Duodenal mucosa (tissue), 2 donors: ENCODE data around the gene GDF7.

Experiments used
- H3K27ac ChIP-seq: one replicate; pipeline ENCODE4 v1.7.0; 2013; ENCODE audit warnings: low read depth, low read length
- H3K27me3 ChIP-seq, 2 donors: one replicate each; pipeline ENCODE4 v1.7.0; 2013; ENCODE audit warnings: low read length in 2 of 2, control low read depth in 1 of 2; ENCODE audit not compliant: insufficient read depth in 2 of 2, control insufficient read depth in 1 of 2
- H3K36me3 ChIP-seq, 2 donors: one replicate each; pipeline ENCODE4 v1.7.0; 2013; ENCODE audit warnings: low read length in 2 of 2, control low read depth in 1 of 2; ENCODE audit not compliant: insufficient read depth in 2 of 2, control insufficient read depth in 1 of 2
- H3K4me1 ChIP-seq, 2 donors: one replicate each; pipeline ENCODE4 v1.7.0; 2013; ENCODE audit warnings: low read length in 2 of 2, control low read depth in 1 of 2; ENCODE audit not compliant: insufficient read depth in 2 of 2, control insufficient read depth in 1 of 2
- H3K4me3 ChIP-seq, 2 donors: one replicate each; pipeline ENCODE4 v1.7.0; 2013; ENCODE audit warnings: low read length in 2 of 2, low read depth in 1 of 2
- H3K9ac ChIP-seq, 2 donors: one replicate each; pipeline ENCODE4 v1.7.0; 2013; ENCODE audit warnings: low read length in 2 of 2, low read depth in 1 of 2
- H3K9me3 ChIP-seq, 2 donors: one replicate each; pipeline ENCODE4 v1.7.0; 2013; ENCODE audit warnings: low read length in 2 of 2, control low read depth in 1 of 2; ENCODE audit not compliant: control insufficient read depth in 1 of 2

Gene GDF7

GRCh38 chr2:20635675-20636584 lies 31.0 kb upstream of the GDF7 start:
- Histone ChIP-seq H3K9me3 (no peaks in the 10 kb centered on the region), H3K27ac (no peak overlapping the region), H3K4me1 (peaks cover 4 to 15% of the 10 kb centered on the region in 2 donors), H3K36me3 (peaks cover 0 to 31% of the 10 kb centered on the region in 2 donors), H3K4me3 (no peak overlapping the region), H3K9ac (no peak overlapping the region), H3K27me3 (no peaks in the 10 kb centered on the region)

DNA sequence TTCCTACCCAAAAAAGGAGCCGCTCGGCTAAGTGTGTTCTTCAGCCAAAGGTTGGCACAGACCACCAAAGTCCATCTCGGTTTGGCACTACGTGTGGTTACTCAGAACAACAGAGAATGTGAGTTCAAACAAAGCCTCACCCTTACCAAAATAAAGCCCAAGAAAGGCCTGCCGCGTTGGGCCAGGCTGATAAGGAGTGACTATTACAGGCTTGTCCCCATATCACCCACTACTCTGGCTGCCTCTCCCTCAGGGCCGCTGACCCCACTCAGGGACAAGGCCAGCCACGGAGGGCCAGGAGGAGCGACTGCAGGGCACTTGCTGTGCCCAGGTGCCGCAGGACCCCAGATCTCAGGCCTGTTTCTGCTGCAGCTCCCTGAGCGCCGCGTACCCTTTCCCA lies 29.8 kb upstream of the GDF7 start:
- no peaks in the 10 kb centered on the region for H3K9me3 ChIP-seq
- H3K4me3 ChIP-seq: no peak overlapping the region
- no peak overlapping the region for H3K9ac ChIP-seq
- H3K36me3 ChIP-seq: peaks cover 0 to 42% of the 10 kb centered on the region in 2 donors
- H3K4me1 ChIP-seq: peaks cover 4 to 15% of the 10 kb centered on the region in 2 donors
- H3K27ac ChIP-seq: no peak overlapping the region
- no peaks in the 10 kb centered on the region for H3K27me3 ChIP-seq

- Histone ChIP-seq H3K4me1 (peaks cover 4 to 15% of the 10 kb centered on the region in 2 donors), H3K36me3 (peaks cover 0 to 42% of the 10 kb centered on the region in 2 donors), H3K27me3 (no peaks in the 10 kb centered on the region), H3K9ac (no peak overlapping the region), H3K4me3 (no peak overlapping the region), H3K9me3 (no peaks in the 10 kb centered on the region), H3K27ac (no peak overlapping the region)
These were observed 28.9 kb upstream of the GDF7 start for GRCh38 chr2:20638014-20638413.

GRCh38 chr2:20638646-20639430 lies 28.1 kb upstream of the GDF7 start:
- H3K4me3 ChIP-seq: no peak overlapping the region
- no peak overlapping the region for H3K9ac ChIP-seq
- H3K4me1 ChIP-seq: peaks cover 4 to 6% of the 10 kb centered on the region in 2 donors
- H3K9me3 ChIP-seq: no peaks in the 10 kb centered on the region
- H3K36me3 ChIP-seq: peaks cover 0 to 42% of the 10 kb centered on the region in 2 donors
- no peaks in the 10 kb centered on the region for H3K27me3 ChIP-seq
- no peak overlapping the region for H3K27ac ChIP-seq

- peaks cover 13 to 53% of the 10 kb centered on the region in 2 donors for H3K36me3 ChIP-seq
These were observed 26.4 kb upstream of the GDF7 start for GRCh38 chr2:20640411-20641122.

GRCh38 chr2:20641123-20641985 lies 25.6 kb upstream of the GDF7 start:
- no peaks in the 10 kb centered on the region for H3K4me1 ChIP-seq
- H3K9me3 ChIP-seq: no peaks in the 10 kb centered on the region
- peak overlapping the region; percentile 17 for H3K27ac ChIP-seq
- no peak overlapping the region for H3K4me3 ChIP-seq
- H3K27me3 ChIP-seq: no peaks in the 10 kb centered on the region
- H3K36me3 ChIP-seq: peaks cover 13 to 56% of the 10 kb centered on the region in 2 donors
- peak overlapping the region in 1 of 2 donors; percentile 44 for H3K9ac ChIP-seq

More at GRCh38 chr2:20640411-20641122, 26.4 kb upstream of the GDF7 start:
- H3K9ac ChIP-seq: no peak overlapping the region
- H3K4me1 ChIP-seq: no peaks in the 10 kb centered on the region
- no peak overlapping the region for H3K27ac ChIP-seq
- H3K27me3 ChIP-seq: no peaks in the 10 kb centered on the region
- no peak overlapping the region for H3K4me3 ChIP-seq
- H3K9me3 ChIP-seq: no peaks in the 10 kb centered on the region

- Histone ChIP-seq H3K4me1 (no peaks in the 10 kb centered on the region), H3K27me3 (no peaks in the 10 kb centered on the region), H3K4me3 (no peak overlapping the region), H3K9ac (peak overlapping the region in 1 of 2 donors; percentile 20), H3K9me3 (no peaks in the 10 kb centered on the region), H3K27ac (peak overlapping the region; percentile 17), H3K36me3 (peaks cover 13 to 57% of the 10 kb centered on the region in 2 donors)
These were observed 24.6 kb upstream of the GDF7 start for GRCh38 chr2:20642055-20642971.

DNA sequence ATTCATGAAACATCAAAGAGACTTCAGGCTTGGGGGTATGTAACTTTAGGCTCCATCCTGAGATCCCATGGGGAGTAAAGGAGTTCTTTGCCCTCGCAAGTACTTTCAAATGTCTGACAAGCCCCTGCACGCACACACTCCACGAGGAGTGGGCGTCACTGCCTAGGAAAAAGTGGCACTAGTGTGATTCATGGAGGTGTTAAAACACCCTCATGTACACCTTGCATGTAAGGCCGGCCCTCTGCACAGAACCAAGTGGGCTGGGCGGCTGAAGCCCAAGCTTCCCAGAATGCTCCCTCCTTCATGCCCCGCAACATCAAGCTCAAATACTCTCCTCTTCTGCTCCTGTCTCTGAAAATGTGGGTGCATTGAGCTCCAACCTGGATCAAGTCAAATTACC lies 23.9 kb upstream of the GDF7 start:
- no peaks in the 10 kb centered on the region for H3K9me3 ChIP-seq
- H3K27ac ChIP-seq: no peak overlapping the region
- H3K9ac ChIP-seq: no peak overlapping the region
- no peaks in the 10 kb centered on the region for H3K27me3 ChIP-seq
- peaks cover 1 to 4% of the 10 kb centered on the region in 2 donors for H3K4me1 ChIP-seq
- H3K4me3 ChIP-seq: no peak overlapping the region
- H3K36me3 ChIP-seq: peaks cover 13 to 53% of the 10 kb centered on the region in 2 donors
